GM20431 (cell line): Measurements from ENCODE around the gene FURIN.
"Not testable (repeated sequence)": the region's sequence is repeated elsewhere in the genome, so short reads cannot be mapped to it uniquely, and the experiment has no call there.

Source experiments
- in situ Hi-C: fragments of 300-500 bp; cut with MseI, MboI; formaldehyde crosslinking; loops from one replicate; pipeline ENCODE4 v1.15.0; 2020; ENCODE audit warnings: low sequenced_read_pairs; ENCODE audit not compliant: unreplicated experiment

The FURIN gene

GRCh38 chr15:90840157-90840855, 28.1 kb upstream of the FURIN start:
- in situ Hi-C loops: no loop called here

- in situ Hi-C loops: no loop called here
Observed at GRCh38 chr15:90840954-90841353, 27.4 kb upstream of the FURIN start.

DNA sequence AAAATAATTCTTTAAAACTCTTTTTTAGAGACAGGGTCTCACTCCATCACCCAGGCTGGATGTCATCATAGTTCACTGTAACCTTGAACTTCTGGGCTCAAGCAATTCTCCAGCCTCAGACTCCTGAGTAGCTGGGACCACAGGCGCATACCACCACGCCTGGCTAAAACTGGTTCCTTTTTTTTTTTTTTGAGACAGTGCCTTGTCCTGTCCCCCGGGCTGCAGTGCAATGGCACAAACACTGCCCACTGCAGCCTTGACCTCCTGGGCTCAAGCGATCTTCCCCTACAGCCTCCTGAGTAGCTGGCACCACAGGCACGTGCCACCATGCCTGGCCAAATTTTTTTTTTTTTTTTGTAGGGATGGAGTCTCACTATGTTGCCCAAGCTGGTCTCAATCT, 23.7 kb upstream of the FURIN start:
- in situ Hi-C loops: no loop called here

DNA sequence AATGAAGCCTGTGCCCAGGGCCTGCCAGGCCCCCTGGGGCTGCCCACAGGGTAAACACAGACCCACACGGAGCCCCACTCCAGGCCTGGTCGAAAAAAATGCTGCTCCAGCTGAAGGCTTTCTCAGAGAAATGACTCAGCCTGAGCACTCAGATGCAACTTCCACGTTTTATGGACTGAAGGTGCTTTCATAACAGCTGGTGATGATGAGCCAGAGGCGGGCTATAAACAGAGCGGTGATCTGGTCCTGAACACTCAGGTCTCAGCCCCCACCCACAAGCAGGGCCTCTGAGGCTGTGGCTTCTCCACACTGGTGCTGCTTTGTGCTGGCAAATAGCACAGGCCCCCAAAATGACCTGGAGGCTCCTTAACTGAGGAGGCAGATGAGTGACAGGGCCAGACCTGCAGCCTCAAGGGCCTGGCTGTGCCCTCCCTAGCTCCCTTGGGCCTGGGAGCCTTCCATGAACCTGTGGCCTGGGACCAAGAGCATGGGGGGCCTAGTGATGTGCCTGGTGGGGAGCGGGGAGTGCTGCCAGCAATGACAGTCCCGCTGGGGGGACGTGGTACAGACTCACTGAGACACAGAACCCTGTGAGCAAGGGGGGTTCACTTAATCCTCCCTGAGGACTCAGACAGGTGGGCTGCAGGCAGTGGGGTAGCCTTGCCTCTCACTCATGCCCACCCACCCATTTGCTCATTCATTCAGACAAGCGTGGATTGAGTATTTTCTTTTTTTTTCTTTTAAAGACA, 23.0 kb upstream of the FURIN start:
- in situ Hi-C loops: no loop called here

GRCh38 chr15:90849424-90849823, 19.0 kb upstream of the FURIN start:
- in situ Hi-C loops: not testable (repeated sequence)

GRCh38 chr15:90851114-90851513, 17.3 kb upstream of the FURIN start:
- in situ Hi-C loops: no loop called here

DNA sequence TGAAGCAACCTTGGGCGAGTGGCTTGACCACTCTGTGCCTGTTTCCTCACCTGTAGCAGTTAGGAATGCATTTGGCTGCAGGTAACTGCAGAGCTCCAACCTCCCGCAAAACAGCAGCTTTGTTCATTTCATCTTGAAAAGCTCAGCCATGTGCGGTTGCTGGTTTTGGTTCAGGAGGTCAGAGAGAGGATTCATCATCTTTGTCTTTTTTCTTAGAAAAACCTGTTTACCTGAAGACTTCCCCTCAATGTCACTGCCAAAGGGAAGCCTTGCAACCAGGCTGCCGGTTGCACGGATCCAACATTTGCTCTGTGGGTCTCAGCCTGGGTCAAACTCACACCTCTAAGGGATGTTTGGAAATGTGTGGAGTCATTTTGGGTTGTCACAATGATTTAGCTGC, 16.4 kb upstream of the FURIN start:
- in situ Hi-C loops: no loop called here

DNA sequence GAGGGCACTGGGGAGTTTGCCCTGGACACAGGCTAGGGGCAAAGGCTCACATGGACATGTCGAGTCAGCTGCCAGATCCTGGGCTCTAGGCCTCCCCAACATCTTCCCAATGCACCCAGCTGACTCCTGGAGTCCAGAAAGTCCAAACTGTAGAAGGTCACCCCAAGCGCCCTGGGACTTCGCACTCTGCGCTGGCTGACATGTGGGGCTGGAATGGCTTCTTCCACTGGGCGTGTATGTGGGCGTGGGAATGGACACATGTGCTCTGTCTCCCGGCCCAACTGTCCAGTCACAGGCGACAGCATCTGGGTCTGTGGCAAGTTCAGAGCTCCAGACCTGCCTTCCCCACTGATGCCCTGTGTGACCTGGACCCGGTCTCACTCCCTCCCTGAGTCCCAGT, 13.2 kb upstream of the FURIN start:
- in situ Hi-C loops: no loop called here

DNA sequence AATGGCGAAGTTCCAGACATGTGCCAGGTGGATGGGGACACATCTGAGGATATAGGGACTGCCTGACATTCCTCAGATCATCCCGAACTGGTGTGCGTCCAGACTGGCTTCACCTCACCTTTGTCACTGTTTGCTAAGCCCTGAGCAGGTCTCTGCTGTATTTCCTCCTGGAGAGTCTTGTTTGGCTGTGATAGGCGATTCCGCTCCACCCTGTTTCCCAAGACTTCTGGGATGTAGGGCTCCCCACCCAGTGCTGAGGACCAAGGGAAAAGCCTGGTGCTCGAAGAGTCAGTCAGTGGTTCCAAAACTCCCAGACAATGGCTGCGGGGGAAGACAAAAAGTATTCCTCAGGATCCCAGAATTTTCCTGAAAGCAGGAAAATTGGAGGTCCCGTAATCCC, 11.1 kb upstream of the FURIN start:
- in situ Hi-C loops: no loop called here

DNA sequence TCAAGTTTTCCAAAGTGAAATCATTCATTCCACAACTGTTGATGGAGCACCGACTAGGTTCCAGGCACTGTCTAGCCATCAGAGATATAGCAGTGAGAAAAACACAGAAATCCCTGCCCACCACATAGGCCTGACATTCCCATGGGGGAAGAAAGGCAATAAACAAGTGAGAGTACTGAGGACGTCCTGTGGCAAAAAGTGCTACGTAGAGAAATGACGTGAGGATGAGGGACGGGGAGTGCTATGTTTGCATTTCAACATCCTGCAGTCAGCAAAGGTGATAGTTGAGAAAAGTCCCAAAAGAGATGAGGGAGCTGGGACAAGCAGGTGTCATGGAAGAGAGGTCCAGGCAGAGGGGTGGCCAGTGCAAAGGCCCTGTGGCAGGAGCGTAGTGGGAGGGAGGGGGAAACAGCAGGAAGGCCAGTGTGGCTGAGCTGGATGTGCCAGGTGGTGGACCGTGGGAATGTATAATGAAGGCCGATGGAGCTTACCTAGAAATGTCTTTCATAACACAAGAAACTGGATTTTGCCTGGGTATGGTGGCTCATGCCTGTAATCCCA, 10.4 kb upstream of the FURIN start:
- in situ Hi-C loops: no loop called here

DNA sequence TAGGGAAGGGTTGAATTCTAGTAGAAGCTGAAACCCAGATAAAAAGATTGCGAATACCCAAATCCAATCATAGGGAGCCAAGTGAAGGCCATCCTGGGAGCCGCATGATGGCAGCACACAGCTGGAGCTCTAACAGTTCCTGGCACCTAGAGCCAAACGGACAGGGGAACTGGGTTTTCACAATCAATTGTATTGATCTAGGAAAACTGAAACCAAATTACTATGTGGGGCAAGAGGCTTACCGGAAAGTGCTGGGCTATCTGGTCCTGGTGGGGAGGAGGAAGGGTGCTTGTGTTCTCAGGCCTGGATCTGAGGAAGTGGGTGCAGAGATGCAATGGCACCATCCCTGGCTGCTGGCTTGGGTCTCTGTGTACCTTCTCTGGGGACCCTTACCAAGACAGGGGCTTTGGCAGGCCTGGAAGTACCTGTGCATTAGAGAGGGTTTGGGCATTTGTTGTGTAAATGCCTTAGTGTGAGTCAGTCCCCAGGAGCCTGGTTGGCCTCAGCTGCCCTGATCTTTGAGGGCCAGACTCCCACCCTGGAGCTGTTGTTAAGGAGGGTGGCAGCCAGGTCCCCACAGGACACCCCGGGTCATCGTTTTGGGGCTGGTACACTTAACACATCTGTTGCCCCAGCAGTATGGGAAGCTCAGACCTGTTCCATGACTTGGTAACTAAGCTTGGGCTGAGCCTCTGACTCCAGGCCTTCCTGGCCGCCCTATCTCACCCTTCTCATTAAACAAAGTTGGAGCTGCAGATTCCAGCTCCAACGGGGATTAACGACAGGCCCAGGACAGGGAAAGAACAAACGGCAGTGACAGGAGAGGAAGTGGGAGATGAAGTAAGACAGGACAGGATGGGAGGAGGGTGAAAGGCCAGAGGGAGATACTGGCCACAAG, 8.9 kb upstream of the FURIN start:
- in situ Hi-C loops: no loop called here

DNA sequence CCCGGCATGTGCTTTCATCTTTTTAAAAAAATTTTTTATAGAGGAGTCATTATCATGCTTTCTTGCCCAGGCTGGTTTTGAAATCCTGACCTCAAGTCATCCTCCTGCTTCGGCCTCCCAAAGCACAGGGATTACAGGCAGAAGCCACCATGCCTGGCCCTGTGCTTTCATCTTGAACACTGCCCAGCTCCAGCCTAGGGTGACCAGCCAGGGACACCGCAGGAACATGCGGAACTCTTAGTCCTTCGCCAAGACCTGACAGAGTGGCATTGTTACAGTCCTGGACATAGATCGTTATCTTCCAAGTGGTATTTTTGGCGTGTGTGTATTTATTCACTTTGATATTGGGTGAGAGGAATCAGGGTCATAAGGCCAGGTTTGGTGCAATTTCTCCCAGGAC, 7.9 kb upstream of the FURIN start:
- in situ Hi-C loops: no loop called here

DNA sequence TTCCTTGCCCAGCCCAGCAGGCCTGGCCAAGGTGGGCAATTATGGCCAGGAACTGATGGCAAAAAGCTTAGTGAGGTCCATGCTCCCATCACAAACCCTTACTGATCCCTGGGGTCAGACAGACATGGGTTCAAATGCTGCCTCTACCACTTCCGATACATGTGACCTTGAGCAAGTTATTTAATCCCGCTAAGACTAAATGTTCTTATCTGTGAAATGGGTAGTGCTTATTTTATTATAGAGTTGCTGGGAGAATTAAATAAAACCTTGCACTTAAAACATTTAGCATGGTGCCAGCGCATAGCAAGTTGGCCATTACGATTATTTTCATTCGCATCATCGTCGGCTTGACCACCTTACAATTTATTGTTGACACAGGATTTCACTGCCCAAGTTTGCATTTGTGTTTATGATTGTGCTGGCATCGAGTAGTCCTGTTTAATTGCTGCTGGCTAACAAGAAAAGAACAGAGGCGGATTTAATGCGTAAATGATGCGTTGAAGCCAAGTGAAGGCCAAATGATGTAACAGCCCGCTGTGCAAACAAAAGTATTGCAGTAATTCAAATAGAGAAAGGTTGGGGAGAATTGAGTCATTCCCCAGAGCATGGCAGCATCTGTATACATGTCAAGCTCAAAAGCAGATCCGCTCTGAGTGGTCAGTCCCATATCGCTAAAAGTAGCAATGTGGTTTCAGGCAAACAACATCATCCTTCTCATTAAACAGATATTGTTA, 7.3 kb upstream of the FURIN start:
- in situ Hi-C loops: no loop called here

DNA sequence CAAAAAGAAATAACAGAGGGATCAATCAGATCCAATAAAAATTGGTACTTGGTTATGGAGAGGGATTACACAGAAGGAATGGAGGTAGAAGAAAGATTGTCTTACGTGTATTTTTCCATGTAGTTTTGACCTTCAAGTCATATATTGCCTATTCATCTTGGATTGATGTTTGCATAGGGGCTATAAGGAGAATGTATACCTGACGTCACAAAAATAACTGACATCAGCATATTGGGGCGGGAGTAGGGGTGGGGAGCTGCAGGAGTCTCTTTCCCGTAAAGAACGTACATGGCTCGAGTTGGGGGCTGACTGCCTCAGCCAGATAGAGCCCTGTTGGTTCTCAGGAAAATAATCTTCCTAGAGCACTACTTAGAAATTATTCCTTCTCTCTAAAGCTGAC, 5.9 kb upstream of the FURIN start:
- in situ Hi-C loops: no loop called here

DNA sequence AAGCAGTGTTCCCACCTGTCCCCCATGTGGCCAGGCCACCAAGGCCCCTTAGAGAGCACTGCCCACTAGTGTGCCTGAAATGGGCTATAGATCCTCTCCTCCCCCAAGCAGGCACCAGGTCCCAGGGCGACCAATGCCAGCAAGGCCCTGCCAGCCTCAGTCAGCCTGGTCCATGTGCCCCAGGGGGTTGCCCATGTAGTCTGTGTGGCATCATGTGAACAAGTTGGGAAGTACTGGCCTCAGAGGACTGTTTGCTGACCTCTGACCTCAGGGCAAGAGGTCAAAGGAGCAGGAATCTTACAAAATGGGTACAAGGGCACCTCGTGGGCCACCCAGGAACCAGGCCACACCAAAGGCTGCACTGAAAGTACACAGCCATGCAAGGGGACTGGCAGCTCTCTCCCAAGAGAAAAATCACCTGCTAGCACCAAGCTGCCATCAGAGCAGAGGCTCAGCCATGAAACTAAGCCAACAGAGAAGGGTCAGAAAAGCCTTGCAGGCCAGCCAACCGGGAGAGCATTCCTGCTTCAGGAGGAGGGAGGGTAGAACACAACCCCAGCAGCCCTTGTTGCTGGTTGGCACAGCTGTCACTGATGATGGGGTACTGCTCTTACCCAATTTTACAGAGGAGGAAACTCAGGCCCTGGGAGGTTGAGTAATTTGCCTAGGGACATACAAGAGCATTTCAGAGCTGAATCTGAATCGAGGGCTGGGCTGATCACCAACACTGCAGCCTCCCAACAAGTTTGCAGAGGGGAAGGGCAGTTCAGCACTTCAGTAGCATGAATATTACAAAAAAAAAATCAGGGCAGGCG, 5.2 kb upstream of the FURIN start:
- in situ Hi-C loops: no loop called here

- in situ Hi-C loops: no loop called here
Observed at GRCh38 chr15:90863987-90864386, 4.4 kb upstream of the FURIN start.

- in situ Hi-C loops: no loop called here
Observed at GRCh38 chr15:90864507-90864906, 3.9 kb upstream of the FURIN start.

DNA sequence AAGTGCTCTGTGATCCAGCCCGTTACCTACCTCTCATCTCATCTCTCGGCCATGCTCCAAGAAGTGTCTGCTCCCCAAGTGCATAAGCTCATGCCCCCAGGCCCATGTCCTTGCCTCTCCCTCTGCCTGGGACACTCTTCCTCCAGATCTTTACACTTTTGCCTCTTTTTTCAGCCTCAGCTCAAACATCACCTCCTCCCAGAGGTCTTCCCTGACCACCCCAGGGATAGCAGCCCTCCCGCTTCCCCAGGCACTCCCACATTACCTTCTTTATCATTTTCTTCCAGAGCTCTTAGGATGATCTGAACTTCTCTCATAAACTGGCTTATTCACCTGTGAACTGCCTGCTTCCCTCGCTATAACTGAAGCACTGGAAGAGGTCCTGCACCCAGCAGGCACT, 2.7 kb upstream of the FURIN start:
- in situ Hi-C loops: no loop called here

DNA sequence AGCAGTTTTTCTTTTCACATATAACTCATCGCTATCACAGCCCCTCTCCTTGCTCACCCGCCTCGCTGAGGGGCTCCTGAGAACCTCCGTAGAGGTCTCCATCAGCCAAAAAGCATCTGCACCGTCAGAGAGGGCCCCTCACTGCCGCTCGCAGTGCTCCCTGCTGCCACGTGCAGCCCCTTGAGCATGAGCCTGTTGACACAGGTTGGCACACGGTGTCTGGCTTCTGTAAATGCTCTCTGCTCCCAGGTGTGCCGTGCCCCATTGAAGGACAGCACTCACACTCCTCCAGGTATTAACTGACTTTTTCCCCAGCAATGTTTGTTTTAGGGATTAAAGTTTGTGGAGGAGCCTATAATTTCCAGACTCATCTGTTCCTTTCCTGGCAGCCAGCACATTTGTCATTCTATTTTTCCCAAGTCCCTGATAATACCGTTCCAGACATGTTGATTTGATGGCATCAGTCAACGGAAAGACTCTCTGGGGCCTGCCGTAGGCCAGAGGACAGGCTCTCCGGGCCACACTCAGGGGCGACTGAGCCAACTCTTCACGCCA, 2.1 kb upstream of the FURIN start:
- in situ Hi-C loops: no loop called here
